Activated CD4-positive, CD25-positive, alpha-beta regulatory T cell (primary cell): ENCODE measurements around the gene ABCB1.

Experiments
- DNase-seq, 4 experiments: peaks; one replicate each; lab custom pipeline; 2025; lab: John Stamatoyannopoulos, UW

The ABCB1 gene

GRCh38 chr7:87513735-87514335 is 86.8 kb downstream of the ABCB1 start:
- DNase-seq = no peak

- no peak for DNase-seq
Measured at GRCh38 chr7:87512906-87513305, 87.8 kb downstream of the ABCB1 start.

GRCh38 chr7:87511510-87511909 is 89.2 kb downstream of the ABCB1 start:
- DNase-seq = no peak

- no peak for DNase-seq
Measured at GRCh38 chr7:87510411-87510875, 90.2 kb downstream of the ABCB1 start.

GRCh38 chr7:87507446-87507845 is 93.2 kb downstream of the ABCB1 start:
- DNase-seq = no peak

GRCh38 chr7:87506246-87507180 is 94.2 kb downstream of the ABCB1 start:
- no peak for DNase-seq

GRCh38 chr7:87505557-87506245 is 95.0 kb downstream of the ABCB1 start:
- no peak for DNase-seq

- no peak for DNase-seq
Measured at GRCh38 chr7:87505122-87505521, 95.6 kb downstream of the ABCB1 start.

- DNase-seq = no peak
Measured at GRCh38 chr7:87499494-87499893, 101.2 kb downstream of the ABCB1 start.

GRCh38 chr7:87498893-87499292 is 101.8 kb downstream of the ABCB1 start:
- DNase-seq = no peak

- no peak for DNase-seq
Measured at GRCh38 chr7:87497482-87497881, 103.2 kb downstream of the ABCB1 start.

GRCh38 chr7:87495366-87495765 is 105.3 kb downstream of the ABCB1 start:
- DNase-seq = no peak

- DNase-seq = no peak
Measured at GRCh38 chr7:87494454-87494853, 106.2 kb downstream of the ABCB1 start.

- DNase-seq = no peak
Measured at GRCh38 chr7:87483131-87483530, 117.6 kb downstream of the ABCB1 start.

- no peak for DNase-seq
Measured at GRCh38 chr7:87482115-87482514, 118.6 kb downstream of the ABCB1 start.

- DNase-seq = no peak
Measured at GRCh38 chr7:87480386-87480785, 120.3 kb downstream of the ABCB1 start.

- no peak for DNase-seq
Measured at GRCh38 chr7:87479951-87480350, 120.7 kb downstream of the ABCB1 start.

GRCh38 chr7:87476179-87476557 is 124.5 kb downstream of the ABCB1 start:
- DNase-seq = no peak

- DNase-seq = no peak
Measured at GRCh38 chr7:87475359-87476178, 125.1 kb downstream of the ABCB1 start, which contains the start of gene ABCB4. Gene ABCB4 (minus strand): TSS chr7:87475680. CDS start chr7:87475465, 215 bp downstream.

GRCh38 chr7:87474533-87475358 is 125.9 kb downstream of the ABCB1 start:
- no peak for DNase-seq

- DNase-seq = no peak
Measured at GRCh38 chr7:87473986-87474385, 126.7 kb downstream of the ABCB1 start.
